Muscle layer of duodenum (tissue), 2 donors: ENCODE results near the gene CLTA.

ENCODE experiments used
- H3K27ac ChIP-seq: one replicate; pipeline ENCODE4 v1.7.0; 2013; ENCODE audit warnings: mild to moderate bottlenecking, low read length
- H3K27me3 ChIP-seq: one replicate; pipeline ENCODE4 v1.7.0; 2013; ENCODE audit warnings: low read depth, mild to moderate bottlenecking, control low read depth, low read length
- H3K36me3 ChIP-seq, 2 donors: one replicate each; pipeline ENCODE4 v1.7.0; 2013; ENCODE audit warnings: low read length in 2 of 2, control low read depth in 1 of 2, mild to moderate bottlenecking in 1 of 2; ENCODE audit not compliant: insufficient read depth in 2 of 2, control insufficient read depth in 1 of 2
- H3K4me1 ChIP-seq, 2 donors: one replicate each; pipeline ENCODE4 v1.7.0; 2013; ENCODE audit warnings: low read length in 2 of 2, mild to moderate bottlenecking in 2 of 2, control low read depth in 1 of 2, moderate library complexity in 1 of 2; ENCODE audit not compliant: insufficient read depth in 2 of 2, control insufficient read depth in 1 of 2
- H3K4me3 ChIP-seq, 2 donors: one replicate each; pipeline ENCODE4 v1.7.0; 2013; ENCODE audit warnings: low read length in 2 of 2, low read depth in 1 of 2, mild to moderate bottlenecking in 1 of 2
- H3K9me3 ChIP-seq, 2 donors: one replicate each; pipeline ENCODE4 v1.7.0; 2013; ENCODE audit warnings: low read length in 2 of 2, control low read depth in 1 of 2, mild to moderate bottlenecking in 1 of 2; ENCODE audit not compliant: control insufficient read depth in 1 of 2
- donor health status: healthy.

Gene CLTA

GRCh38 chr9:36148311-36149051, 42.2 kb upstream of the CLTA start:
- Histone ChIP-seq H3K4me3 (peak overlapping the region; percentile 22 to 46), H3K4me1 (peaks cover 33 to 75% of the 10 kb centered on the region in 2 donors), H3K9me3 (no peaks in the 10 kb centered on the region), H3K36me3 (peaks cover 0 to 15% of the 10 kb centered on the region in 2 donors), H3K27ac (peak overlapping the region; percentile 59), H3K27me3 (no peaks in the 10 kb centered on the region)

DNA sequence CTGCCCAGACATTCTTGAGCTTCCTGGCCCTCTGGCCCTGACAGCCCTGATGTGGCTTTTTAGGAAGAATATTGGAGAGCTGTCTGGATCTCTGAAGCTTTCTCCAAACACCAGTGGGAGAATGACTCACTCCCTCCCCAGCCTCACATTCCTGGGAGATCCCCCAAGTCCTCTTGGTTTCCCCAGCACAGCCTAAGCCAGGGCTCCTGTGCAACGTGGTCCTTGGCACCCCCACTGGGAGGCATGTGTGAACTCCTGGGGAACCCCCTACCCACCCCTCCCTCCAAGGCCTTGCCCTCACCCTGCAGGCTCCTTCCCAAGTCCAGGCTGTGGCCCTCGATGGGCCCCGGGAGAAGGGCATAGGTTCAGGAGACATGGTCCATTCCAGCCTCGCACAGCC, 41.5 kb upstream of the CLTA start:
- H3K4me3 ChIP-seq, result peak overlapping the region; percentile 22 to 33
- peaks cover 31 to 71% of the 10 kb centered on the region in 2 donors for H3K4me1 ChIP-seq
- H3K36me3 ChIP-seq, result peaks cover 0 to 15% of the 10 kb centered on the region in 2 donors
- H3K27ac ChIP-seq, result peak overlapping the region; percentile 59
- no peaks in the 10 kb centered on the region for H3K27me3 ChIP-seq
- no peaks in the 10 kb centered on the region for H3K9me3 ChIP-seq

DNA sequence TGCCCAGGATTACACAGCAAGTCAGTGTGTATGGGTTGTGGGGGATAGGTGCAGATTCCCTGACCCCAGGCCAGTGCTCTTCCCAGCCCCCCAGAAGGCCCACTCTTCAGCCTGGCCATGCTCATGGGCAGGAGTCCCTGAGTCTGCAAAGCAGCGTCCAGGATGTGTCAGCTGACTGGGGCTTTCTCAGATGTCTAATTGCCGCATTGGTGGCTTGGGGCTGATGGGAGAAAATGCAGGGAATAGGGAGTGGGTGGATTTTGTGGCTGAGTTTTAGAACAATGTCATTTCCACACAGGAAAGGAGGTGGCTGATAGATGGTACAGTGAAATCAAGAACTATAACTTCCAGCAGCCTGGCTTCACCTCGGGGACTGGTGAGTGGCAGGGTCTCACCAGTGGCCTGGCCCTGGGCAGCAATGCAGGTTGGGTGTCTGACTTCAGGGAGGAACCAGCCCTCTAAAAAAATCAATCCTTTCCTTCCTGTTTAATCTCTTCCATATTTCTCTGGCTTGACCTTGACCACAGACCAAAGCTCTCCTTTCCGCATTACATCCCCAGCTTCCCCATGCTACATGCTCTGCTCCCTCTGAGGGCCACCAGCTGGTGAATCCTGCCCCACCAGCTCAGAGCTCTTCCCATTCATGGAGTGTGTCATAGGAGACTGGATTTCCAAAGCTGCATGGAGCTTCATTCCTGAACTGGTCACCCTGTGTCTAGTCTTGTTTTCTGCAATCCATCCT, 40.0 kb upstream of the CLTA start:
- Histone ChIP-seq H3K27ac (peak overlapping the region; percentile 47), H3K27me3 (no peaks in the 10 kb centered on the region), H3K9me3 (no peaks in the 10 kb centered on the region), H3K36me3 (peaks cover 0 to 15% of the 10 kb centered on the region in 2 donors), H3K4me1 (peaks cover 28 to 76% of the 10 kb centered on the region in 2 donors), H3K4me3 (no peak overlapping the region)

GRCh38 chr9:36151316-36152210, 39.2 kb upstream of the CLTA start:
- no peaks in the 10 kb centered on the region for H3K9me3 ChIP-seq
- peak overlapping the region; percentile 65 for H3K27ac ChIP-seq
- peaks cover 3 to 15% of the 10 kb centered on the region in 2 donors for H3K36me3 ChIP-seq
- peaks cover 28 to 75% of the 10 kb centered on the region in 2 donors for H3K4me1 ChIP-seq
- no peaks in the 10 kb centered on the region for H3K27me3 ChIP-seq
- no peak overlapping the region for H3K4me3 ChIP-seq

DNA sequence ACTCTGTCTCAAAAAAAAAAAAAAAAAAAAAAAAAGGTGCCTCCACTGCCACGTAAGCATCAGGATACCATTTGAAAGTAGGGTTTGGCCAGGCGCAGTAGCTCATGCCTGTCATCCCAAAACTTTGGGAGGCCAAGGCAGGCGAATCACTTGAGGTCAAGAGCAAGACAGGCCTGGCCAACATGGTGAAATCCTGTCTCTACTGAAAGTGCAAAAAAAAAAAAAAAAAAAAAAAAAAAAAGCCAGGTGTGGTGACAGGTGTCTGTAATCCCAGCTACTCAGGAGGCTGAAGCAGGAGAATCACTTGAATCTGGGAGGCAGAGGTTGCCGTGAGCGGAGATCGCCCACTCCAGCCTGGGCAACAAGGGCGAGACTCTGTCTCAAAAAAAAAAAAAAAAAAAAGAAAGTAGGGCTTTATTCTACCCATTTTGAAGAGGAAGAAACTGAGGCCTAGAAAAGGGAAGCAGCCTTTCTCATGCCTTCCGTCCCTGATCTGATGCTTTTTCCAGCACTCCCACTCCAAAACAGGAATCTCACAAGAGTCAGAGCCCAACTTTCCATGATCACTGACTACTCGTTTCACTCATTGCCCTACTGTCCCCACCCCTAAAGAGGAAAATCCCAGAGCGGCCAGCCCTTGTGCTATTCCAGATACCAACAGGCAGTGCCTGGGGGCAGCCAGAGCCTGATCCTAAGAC, 37.8 kb upstream of the CLTA start:
- Histone ChIP-seq H3K27ac (peak overlapping the region; percentile 40), H3K9me3 (no peaks in the 10 kb centered on the region), H3K36me3 (peaks cover 5 to 15% of the 10 kb centered on the region in 2 donors), H3K27me3 (no peaks in the 10 kb centered on the region), H3K4me3 (no peak overlapping the region), H3K4me1 (peaks cover 26 to 63% of the 10 kb centered on the region in 2 donors)

GRCh38 chr9:36153746-36154145, 37.0 kb upstream of the CLTA start:
- H3K27ac ChIP-seq, result peak overlapping the region; percentile 82
- H3K36me3 ChIP-seq, result peaks cover 5 to 13% of the 10 kb centered on the region in 2 donors
- H3K9me3 ChIP-seq, result no peaks in the 10 kb centered on the region
- no peak overlapping the region for H3K4me3 ChIP-seq
- H3K27me3 ChIP-seq, result no peaks in the 10 kb centered on the region
- H3K4me1 ChIP-seq, result peaks cover 20 to 63% of the 10 kb centered on the region in 2 donors

DNA sequence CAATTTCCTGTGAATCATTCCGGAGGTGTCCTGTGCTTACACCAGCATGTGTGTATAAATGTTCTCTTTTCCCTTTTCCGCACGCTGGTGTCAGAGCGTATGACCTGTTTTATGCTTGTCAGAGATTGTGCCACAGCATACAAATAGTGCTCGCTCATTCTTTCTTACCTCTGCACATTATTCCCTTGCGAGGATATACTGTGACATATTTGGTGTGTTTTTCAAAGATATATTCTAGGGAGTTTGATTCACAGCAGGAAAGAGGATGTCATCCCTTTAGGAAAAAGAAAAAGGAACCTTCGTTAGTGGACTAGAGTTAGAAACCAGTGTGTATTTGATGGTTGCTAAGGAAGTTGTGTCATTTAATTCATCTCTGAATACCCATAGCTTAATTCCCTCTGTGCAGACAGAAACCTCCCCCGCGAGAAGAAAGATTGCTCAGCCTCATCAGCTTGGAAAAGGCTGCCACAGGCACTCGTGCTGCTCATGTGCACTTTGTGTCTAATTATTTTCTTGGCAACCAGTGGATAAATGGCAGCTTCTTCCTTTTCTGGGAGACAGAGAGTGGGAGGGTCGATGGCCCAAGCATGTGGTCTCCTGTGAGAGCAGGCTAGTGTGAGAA, 36.3 kb upstream of the CLTA start:
- Histone ChIP-seq H3K9me3 (no peaks in the 10 kb centered on the region), H3K27ac (peak overlapping the region; percentile 82), H3K4me1 (peaks cover 13 to 62% of the 10 kb centered on the region in 2 donors), H3K4me3 (peak overlapping the region in 1 of 2 donors; percentile 38), H3K27me3 (no peaks in the 10 kb centered on the region), H3K36me3 (peaks cover 5 to 10% of the 10 kb centered on the region in 2 donors)

- H3K9me3 ChIP-seq, result no peaks in the 10 kb centered on the region
- H3K27ac ChIP-seq, result no peak overlapping the region
- peaks cover 10 to 59% of the 10 kb centered on the region in 2 donors for H3K4me1 ChIP-seq
- no peak overlapping the region for H3K4me3 ChIP-seq
- H3K36me3 ChIP-seq, result peaks cover 5 to 10% of the 10 kb centered on the region in 2 donors
- no peaks in the 10 kb centered on the region for H3K27me3 ChIP-seq
Measured at GRCh38 chr9:36156116-36156515, 34.6 kb upstream of the CLTA start.

DNA sequence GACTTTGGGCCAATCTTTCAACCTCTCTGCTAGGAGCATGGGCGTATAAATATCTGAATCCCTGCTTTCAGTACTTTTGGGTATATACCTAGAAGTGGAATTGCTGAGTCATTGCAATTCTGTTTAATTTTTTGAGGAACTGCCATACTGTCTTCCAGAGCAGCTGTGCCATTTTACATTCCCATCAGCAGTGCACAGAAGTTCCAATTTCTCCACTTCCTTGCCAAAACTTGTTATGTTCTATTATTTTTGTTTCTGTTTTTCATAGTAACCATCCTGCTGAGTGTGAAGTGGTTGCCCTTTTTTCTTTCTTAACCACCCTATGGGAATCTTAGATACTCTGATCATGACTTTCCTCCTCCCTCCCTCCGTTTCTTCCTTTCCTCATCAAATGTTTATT, 32.6 kb upstream of the CLTA start:
- no peak overlapping the region for H3K4me3 ChIP-seq
- peaks cover 12 to 60% of the 10 kb centered on the region in 2 donors for H3K4me1 ChIP-seq
- no peaks in the 10 kb centered on the region for H3K27me3 ChIP-seq
- no peaks in the 10 kb centered on the region for H3K9me3 ChIP-seq
- H3K27ac ChIP-seq, result peak overlapping the region; percentile 68
- peaks cover 0 to 5% of the 10 kb centered on the region in 2 donors for H3K36me3 ChIP-seq

DNA sequence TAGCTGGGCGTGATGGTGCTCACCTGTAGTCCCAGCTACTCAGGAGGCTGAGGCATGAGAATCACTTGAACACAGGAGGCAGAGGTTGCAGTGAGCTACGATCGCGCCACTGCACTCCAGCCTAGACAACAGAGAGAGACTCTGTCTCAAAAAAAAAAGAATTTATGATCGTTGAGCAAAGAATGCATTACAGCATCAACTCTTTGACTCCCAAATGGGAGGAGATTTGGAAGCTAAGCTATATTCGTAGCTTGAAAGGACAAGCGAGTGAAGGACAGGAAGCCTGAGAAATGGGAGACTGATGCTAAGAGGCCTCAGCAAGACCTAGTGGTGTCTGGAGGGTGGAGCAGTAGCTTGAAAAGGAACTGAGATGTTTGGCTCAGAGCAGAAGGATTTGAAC, 31.8 kb upstream of the CLTA start:
- Histone ChIP-seq H3K27me3 (no peaks in the 10 kb centered on the region), H3K4me3 (no peak overlapping the region), H3K9me3 (no peaks in the 10 kb centered on the region), H3K27ac (peak overlapping the region; percentile 68), H3K4me1 (peaks cover 12 to 63% of the 10 kb centered on the region in 2 donors), H3K36me3 (peaks cover 0 to 5% of the 10 kb centered on the region in 2 donors)
